Measurements from ENCODE around the gene DNAJC22.
A peak's percentile ranks its signal among the peaks of the same experiment; 100 is the strongest.

The DNAJC22 gene

DNA sequence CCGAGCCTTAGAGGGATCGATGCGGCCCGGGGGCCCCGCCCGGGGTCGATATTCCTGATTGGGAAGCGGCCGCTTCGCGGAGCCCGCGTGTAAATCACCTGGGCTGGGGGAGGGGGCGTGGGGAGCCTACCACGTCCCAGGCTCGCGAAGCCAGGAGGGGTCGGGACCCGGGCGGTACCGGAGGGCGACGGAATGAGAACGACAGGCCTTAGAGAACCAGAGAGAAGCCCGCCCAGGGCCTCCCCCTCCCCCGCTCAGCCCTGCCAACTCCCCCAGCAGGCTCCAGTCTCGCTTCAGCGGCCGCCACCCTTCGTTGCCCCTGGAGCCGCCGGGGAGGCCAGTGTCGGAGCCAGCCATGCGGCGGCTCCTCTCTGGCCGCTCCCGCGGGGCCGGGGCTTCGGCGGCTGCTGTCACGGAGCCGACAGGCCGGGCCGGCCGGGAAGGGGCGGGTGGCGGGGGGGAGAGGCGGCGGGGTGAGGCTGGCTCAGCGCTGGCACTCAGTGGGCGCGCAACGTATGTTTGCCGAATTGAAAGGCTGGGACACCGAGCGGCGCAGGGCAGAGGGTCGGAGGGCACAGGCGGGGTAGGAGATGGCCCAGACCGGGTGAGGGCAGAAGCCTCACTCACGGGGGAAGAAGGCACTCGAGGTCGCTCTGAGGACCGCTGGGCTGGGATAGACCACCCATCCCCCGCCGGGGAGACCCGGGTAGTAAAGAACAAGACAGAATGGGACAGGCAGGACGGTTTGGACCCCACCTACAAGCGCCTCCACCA, 1.4 kb upstream of the DNAJC22 start:
- DNase-seq, result peak; percentile 72

DNA sequence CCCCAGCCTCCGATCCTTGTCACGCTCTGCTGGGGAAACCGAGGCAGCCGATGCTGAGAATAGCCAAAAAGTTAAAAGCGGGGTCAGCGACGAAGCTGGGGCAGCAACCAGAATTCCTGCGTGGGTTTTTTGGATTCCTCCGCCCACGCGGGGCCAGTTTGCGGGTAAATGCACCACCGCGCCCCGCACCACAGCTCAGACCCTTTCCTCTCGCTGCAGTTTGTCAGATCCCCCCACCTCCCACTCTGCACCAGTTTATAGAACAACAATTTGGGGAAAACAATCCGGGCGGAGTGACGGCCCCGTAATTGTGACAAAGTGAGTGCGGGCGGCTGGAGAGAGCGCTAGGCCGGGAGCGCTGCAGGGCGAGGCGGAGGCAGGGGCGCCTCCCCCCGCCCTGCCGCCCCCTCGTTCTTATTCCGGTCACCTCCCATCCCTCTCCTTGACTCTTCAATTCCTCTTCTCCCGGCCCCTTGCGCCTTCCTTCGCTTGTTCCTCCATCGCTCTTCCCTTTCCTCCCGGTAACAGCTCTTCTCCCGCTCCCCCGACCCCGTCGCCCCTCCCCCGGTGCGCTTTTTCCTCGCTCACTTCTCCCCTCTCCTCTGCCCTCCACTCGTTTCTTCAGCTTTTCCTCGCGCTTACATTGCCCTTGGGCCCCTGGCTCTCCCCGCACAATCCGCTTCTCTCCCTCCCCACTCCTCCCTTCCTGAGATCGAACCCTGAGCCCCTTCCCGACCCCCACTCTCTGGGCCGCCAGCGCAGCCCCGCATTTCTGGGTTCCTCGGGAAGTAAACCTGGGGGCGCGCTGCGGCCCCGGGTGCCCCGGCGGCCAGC, 646 bp upstream of the DNAJC22 start:
- DNase-seq, result peak; percentile 56

DNA sequence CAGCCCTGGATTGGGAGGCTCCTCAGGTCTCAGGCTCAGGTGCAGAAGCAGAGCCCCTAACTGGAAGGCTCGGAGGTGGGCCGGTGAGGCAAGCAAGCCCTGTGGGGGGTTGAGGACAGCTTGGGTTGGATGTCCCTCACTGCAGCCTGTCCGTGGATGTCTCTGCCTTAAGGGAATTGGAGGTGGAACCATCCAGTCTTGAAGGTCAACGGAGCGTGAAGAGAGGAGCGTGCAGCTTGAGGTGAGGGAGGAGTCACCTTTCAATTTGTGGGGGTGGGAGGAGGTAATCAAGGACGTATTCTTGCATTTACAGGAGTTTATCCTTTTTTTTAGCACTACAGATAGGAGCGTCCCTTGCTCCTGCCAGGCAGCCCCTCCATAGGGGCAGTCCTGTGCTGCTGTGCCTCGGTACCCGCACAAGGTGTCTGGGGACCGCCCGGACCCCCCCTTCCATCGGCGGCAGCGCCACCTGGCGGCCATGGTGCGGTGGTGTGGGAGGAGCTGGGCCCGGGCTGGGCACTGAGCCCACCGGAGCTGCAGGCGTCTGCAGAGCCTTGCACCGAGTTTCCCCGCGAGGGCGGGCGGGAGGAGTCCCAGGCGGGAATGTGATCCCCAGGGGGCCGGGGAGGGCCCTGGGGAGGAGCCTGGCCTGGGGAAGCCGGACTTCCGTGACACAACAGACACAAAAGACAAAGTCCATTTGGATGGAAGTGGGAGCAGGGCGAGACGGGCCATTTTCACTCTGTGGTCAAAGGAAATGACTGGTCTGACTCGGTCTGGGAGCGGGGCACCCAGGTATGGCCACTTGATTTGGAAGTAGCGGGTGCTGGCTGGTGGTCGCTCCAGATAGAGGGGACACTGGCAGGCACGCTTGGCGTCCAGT, 864 bp downstream of the DNAJC22 start:
- DNase-seq, result peak; percentile 83

DNA sequence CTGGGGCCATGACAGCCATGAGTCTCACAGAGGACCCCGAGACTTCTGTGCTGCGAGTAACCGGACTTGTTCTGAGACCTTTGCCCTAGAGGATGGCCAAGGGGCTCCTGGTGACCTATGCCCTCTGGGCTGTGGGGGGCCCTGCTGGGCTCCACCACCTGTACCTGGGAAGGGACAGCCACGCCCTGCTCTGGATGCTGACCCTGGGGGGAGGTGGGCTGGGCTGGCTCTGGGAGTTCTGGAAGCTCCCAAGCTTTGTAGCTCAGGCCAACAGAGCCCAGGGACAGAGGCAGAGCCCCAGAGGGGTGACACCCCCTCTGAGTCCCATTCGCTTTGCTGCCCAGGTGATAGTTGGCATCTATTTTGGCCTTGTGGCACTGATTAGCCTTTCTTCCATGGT, 2.1 kb downstream of the DNAJC22 start:
- no peak for DNase-seq

DNA sequence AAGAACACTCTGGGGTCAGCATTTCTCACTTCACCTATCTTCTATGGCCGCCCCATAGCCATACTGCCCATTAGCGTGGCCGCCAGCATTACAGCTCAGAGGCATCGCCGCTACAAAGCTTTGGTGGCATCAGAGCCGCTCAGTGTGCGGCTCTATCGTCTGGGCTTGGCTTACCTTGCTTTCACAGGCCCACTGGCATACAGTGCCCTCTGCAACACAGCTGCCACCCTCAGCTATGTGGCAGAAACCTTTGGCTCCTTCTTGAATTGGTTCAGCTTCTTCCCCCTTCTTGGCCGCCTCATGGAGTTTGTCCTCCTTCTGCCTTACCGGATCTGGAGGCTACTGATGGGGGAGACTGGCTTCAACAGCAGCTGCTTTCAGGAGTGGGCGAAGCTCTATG, 2.6 kb downstream of the DNAJC22 start:
- DNase-seq, result no peak

DNA sequence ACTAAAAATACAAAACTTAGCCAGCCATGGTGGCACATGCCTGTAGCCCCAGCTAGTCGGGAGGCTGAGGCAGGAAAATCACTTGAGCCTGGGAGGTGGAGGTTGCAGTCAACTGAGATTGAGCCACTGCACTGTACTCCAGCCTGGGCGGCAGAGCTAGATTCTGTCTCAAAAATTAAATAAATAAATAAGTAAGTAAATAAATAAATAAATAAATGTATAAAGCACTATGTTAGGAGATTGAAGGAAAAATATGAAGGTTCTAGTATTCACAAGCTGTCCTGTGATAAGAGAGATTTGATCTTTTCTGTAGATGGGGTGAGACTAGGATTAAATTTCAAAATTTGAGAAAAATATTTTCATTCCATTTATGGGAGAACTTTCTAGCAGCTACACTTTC, 5.7 kb downstream of the DNAJC22 start:
- no peak for DNase-seq

DNA sequence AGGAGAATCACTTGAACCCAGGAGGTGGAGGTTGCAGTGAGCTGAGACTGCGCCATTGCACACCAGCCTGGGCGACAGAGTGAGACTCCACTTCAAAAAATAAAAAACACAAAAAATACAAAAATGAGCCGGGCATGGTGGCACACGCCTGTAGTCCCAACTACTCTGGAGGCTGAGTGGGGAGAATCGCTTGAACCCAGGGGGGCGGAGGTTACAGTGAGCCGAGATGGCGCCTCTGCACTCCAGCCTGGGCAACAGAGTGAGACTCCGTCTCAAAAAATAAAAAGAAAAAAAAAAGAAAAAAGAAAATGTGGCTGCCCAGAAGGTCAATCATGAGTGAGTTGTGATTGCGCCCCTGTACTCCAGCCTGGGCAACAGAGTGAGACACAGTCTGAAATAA, 9.2 kb downstream of the DNAJC22 start:
- DNase-seq, result no peak

DNA sequence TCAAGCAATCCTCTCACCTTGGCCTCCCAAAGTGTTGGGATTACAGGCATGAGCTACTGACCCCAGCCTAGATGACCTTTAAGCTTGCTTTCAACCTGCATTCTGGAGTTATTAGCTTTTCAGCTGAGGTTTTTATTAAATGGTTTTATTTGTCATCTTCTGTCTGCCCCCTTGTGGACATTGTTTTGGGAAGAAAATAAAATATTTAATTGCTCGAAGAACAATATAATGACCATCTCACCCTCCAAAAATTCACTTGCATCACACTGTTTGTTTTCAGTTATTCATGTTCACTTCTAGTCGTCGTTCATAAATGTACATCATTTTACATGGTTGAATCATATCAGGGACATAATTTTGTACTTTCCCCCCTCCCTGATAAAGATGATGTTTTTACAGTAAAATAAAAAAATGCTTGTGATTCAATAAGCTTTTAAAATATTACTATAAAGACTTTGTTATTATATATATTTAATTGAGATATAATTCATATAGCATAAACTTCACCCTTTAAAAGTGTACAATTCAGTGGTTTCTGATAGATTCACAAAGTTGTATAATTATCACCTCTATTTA, 10.5 kb downstream of the DNAJC22 start:
- DNase-seq, result peak; percentile 37

DNA sequence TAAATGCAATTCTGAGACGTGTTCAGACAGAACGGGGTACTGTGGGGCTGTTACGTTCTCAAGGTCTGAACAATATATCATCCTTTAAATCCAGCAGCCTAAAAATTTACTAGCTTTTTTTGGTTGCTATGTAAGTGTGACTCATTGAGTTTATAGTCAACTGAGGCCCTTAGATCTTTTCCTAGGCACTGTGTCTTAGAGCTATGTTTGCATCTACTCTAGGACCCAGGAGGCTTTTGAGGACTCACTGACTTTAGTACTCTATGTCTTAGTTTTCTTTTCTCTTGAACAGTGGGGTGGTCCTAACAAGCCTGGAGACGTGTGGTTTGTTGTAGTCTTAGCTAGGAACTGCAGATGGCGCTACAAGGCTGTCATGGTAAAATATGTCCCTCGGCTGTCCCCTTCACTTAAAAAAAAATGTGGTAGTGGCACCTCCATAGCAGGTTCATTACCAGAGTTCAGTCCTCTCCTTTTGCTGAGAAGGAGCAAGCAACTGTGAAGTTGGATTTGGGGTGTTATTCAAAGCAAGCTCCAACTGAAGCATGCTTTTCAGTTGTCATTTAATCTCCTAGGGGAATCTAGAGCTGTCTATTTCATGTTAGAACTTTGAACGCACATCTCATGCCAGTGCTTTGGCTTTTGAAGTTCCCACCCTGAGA, 11.9 kb downstream of the DNAJC22 start:
- DNase-seq, result peak; percentile 91

DNA sequence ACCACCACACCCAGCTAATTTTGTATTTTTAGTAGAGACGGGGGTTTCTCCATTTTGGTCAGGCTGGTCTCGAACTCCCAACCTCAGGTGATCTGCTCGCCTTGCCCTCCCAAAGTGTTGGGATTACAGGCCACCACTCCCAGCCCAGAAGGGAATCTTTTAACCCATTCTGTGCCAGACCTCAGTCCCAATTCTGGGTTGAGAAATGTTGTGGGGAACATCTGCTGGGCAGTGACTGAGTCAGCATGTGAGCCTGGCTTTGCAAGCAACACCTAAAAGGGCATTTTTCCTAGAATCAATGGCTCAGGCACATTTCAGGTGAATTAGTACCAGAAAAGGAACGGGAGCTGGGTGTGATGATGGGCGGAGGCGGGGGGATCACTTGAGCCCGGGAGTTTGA, 13.0 kb downstream of the DNAJC22 start:
- DNase-seq, result no peak

DNA sequence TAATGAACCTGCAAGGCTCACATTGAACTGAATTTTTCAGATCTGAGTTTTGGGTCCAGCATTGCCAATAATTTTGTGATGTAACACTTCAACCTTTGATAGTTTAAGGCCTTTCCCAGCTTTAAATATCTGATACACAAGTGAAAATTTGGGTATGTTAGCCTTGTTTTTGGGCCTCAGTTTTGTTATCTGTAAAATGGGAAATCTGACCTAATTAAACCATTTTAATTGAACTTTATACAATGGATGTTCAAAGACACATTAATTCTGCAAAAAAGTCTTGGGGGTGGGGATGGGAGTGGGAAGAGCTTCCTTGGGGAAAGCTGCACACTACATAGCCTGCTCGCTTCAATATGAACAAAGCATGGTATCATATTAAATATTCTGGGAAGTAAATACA, 15.4 kb downstream of the DNAJC22 start:
- DNase-seq, result no peak

DNA sequence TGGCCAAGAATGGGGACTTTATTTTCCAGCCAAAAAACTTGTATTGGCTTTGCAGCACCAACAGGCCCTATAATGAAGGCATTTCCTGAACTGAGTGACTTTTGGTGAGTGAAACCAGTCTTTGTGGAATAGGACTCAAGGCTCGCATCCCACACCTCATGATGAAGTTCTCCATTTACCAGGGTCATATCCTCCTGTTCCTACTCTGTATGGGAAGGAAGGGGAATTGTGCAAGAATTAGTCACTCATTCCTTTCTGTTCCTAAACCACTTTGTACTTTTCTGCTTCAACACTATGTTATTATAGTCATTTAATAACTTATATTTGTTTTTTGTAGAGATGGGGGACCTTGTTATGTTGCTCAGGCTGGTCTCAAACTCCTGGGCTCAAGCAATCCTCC, 18.3 kb downstream of the DNAJC22 start:
- no peak for DNase-seq

DNA sequence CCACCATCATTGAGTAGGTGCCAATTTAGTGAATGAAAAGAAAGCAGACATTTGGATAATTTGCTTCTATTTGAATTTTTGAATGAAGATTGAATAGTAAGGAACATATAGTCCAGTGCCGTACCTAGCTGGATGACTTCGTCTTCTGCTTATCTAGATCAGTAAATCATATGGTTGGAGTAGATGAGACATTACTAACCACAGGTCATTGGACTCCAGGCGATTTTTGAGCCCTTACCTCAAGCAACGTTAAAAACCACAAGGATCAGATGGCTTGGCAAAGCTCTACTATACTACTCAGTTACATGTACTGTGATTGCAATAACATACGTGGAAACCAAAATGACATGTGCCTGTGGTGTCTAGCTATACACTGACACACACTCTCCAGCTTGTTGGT, 18.9 kb downstream of the DNAJC22 start:
- no peak for DNase-seq

DNA sequence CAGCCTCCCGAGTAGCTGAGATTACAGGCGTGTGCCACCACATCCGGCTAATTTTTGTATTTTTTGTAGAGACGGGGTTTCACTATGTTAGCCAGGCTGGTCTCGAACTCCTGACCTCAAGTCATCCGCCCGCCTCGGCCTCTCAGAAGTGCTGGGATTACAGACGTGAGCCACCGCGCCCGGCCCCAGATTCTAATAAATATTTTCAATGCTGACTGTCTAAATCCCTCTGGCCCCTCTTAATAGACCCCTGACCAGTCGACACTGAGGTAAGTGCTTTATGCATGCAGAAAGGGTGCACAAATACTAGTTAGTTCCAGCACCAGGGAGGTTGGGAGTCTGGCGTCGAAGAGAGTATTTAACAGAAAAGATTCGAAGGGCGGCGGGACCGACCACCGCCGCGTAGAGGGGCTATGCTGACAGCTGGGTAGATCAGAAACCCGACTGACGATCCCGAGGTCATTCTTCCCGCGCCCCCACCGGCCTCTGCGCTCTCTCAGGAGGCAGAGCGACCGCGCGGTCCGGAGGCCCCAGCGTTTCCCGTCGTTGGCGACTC, 19.5 kb downstream of the DNAJC22 start:
- peak; percentile 88 for DNase-seq

DNA sequence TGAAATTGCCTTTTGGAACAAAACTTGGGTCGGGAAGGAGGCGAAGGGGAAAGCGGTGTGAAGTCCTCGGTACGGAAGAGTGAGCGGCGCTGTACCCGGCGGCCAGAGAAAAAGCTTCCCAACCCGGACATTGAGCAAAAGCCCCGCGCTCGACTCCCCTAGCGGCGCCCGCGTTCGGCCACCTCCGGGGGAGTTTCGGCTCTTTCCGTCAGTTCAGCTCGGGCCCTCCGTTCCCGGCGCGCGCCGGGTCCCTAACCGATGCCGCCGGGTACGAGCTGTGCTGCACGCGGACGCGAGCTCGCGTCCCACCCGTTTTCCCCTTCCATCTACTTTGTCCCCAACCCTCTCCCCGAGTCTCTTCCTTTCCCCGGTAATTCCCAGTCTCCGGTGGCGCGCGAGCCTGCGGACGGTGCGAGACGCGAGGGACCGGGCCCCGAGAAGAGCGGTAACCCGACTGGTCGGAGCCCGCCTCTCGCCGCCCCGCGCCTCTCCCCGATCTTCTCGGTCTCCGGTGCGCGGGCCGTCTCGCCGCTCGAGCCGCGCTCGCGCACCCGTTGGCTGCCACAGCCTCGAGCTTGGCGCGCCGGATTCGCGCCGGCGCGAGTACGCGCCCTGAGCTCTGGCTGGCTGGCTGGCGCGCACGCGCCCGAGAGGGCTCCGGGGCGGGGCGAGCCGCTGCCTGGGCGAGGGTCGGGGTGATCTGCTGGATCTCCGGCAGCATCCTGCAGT, 20.1 kb downstream of the DNAJC22 start:
- peak; percentile 98 for DNase-seq

DNA sequence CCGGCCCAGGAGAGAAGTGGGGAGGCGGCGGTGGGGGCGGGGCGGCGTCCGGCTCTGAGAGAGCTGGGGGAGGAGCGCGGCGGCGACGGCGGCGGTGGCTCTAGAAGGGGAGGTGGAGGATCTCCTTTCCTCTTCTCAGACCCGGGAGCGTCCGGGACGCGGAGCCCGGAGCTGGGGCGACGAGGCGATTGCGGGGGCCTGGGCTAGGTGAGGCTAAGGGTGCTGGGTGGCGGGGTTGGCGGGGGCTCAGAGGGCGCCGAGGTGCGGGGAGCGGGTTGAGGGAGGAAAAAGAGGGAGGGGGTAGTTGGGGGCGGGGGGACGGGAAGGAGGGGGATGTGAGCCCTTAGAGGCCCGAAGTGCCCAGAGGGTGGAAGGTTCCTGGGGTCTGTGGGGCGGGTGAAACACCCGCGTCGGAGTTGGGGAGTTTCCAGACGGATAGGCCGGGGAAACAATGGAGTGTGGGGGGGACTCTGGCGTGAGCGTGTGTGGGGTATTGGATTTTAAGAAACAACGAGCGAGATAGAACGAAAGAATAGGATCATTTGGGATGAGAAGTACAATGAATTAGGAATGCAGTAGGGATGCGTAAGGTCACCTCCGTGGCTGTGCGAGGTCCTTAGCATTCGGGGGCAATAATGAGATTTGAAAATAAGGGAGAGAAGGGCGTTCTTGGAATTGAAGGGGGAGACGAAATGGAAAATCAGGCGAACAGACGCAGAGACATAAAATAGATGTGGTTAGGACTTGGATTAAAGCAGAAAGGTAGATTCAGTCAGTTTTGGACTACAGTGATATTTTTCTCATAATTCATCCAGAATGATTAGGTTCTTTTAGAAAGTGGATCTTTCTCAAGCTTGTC, 20.9 kb downstream of the DNAJC22 start, which contains the start of gene SPATS2:
TSS of gene SPATS2 (plus strand) at position 82 of the 859 bp plus-strand sequence. CDS start 93,551 bp downstream, outside the sequence.
- peak; percentile 88 for DNase-seq

DNA sequence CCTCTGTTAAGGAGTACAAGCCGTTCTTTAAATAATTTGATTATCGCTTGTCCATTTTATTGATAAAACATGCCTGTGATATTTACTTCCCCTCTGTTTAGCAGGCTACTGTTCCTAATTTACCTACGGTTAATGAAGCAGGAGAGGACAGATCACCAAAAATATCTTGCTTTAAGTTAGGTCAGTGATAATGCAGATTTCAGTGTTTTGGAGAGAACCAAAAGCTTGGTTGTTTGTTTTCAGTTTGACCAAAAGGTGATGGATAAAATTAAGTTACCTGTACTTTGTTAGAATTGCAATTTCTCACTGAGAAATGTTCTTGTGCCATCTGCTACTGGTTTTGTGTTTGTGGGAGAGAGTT, 21.5 kb downstream of the DNAJC22 start:
- DNase-seq, result no peak

DNA sequence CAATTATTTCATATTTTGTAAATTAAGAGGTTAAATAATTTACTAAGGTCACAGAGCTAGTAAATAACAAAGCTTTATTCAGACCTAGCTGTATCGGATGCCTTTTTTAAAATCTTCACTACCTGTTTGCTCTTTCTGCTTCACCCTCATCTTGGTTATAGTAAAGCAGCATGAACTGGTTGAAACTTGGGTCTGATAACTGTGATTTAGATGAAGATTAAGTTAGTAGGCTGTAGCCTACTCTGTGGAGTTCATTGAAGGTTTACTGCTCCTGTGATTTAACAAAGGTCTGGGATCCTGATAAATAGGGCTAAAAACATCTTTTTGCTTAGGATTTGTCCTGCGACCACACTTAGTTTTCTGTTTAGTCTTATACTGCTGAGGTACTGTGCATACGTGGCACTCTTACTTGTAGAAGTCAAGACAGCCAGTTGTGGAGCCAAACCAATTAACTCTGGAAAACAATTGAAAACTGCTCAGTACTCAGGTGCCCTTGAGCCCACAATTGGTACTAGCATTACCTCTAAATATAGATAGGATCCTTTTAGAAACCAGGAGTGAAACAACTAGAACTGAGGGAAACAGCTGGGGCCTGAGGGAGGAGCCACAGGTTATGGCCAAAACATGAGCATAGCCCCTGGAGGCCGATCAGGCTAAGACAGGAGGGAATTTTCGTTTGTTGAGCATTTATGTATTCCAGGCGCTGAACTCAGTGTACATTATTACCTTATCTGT, 22.9 kb downstream of the DNAJC22 start:
- DNase-seq, result peak; percentile 66

DNA sequence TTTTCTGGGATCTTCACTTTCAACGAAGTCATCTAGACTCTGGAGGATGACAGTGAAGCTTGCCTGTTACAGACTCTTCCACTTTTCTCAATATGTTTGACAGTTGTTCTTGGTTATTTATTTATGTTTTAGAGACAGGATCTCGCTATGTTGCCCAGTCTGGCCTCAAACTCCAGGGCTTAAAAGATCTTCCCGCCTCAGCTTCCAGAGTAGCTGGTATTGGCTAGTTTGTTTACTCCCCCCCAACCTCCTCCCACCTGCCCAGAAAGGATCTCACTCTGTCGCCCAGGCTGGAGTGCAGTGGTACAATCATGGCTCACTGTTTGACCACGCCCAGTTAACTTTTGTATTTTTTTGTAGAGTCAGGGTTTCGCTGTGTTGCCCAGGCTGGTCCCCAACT, 23.9 kb downstream of the DNAJC22 start:
- no peak for DNase-seq

DNA sequence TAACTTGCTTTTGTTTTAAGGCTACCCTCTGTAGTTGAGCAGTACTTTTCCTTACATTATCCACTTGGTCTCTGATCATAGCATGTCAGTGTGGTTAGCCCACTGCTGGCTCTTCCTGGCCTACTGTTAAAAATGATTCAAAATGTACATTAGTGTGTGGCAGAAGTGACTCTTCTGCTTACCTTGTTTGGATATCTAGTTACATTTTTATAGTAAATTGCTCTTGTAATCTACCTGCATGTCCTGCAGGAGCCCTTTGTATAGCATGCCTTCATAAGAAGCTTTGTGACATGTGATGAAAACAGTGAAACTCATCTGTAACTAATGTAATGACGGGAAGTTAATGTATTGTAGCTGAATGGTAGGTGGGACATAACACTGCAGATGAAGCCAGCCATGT, 28.7 kb downstream of the DNAJC22 start:
- no peak for DNase-seq

All from NCI-H82 (cell line).